IPS-20b (cell line): ENCODE data around the gene KCNJ13.
"Not testable (repeated sequence)": the region's sequence is repeated elsewhere in the genome, so short reads cannot be mapped to it uniquely, and the experiment has no call there.

Experiments
- H3K27ac ChIP-seq: one replicate; pipeline ENCODE4 v1.5.1; 2013; ENCODE audit warnings: low read length
- H3K27me3 ChIP-seq: 2 replicates; pipeline ENCODE4 v1.6.1; 2013; ENCODE audit warnings: mild to moderate bottlenecking, low read length, inconsistent platforms; ENCODE audit not compliant: insufficient read depth
- H3K36me3 ChIP-seq: 2 replicates; pipeline ENCODE4 v1.6.1; 2013; ENCODE audit warnings: low read depth, mild to moderate bottlenecking, inconsistent platforms, low read length, moderate library complexity; ENCODE audit not compliant: insufficient read depth
- H3K4me1 ChIP-seq: 2 replicates; pipeline ENCODE4 v1.6.1; 2013; ENCODE audit warnings: mild to moderate bottlenecking, control low read depth, inconsistent platforms, low read length, moderate library complexity; ENCODE audit not compliant: insufficient read depth
- H3K4me3 ChIP-seq: 2 replicates; pipeline ENCODE4 v1.5.1; 2013; ENCODE audit warnings: mild to moderate bottlenecking, low read length, inconsistent platforms
- H3K9ac ChIP-seq: 2 replicates; pipeline ENCODE4 v1.6.1; 2013; ENCODE audit warnings: low read depth, mild to moderate bottlenecking, inconsistent platforms, low read length, moderate library complexity
- H3K9me3 ChIP-seq: 2 replicates; pipeline ENCODE4 v1.6.1; 2013; ENCODE audit warnings: mild to moderate bottlenecking, low read depth, low read length, inconsistent platforms; ENCODE audit not compliant: insufficient read depth

Gene KCNJ13

DNA sequence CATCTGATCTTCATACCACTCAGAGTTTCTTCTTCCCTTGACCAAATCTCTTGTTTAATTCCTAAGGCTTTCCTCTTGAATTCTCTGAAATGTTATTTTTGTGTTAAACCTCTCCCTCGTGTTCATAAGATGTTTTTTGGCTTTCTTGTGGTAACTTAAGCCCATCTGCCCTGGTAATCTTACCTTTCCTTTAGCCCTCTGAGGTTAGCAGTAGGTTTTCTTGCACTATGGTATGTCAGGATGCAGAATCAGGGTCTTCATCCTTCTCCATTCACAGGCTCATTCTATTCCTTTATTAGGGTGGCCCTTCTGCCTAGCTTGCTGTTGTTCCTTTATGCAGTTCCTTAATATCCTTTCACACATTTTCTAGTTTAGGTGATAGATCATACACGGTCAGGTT is 55.1 kb downstream of the KCNJ13 start:
- Histone ChIP-seq H3K27ac (no peak overlapping the region), H3K4me1 (no peaks in the 10 kb centered on the region), H3K9me3 (no peaks in the 10 kb centered on the region), H3K9ac (no peak overlapping the region), H3K36me3 (peaks cover 25% of the 10 kb centered on the region; the same call in 1 of the 2 replicates), H3K27me3 (no peaks in the 10 kb centered on the region), H3K4me3 (no peak overlapping the region)

GRCh38 chr2:232720056-232720455 is 56.3 kb downstream of the KCNJ13 start:
- not testable (repeated sequence) for H3K27me3 ChIP-seq, H3K4me3 ChIP-seq, H3K9me3 ChIP-seq, H3K9ac ChIP-seq, H3K4me1 ChIP-seq, H3K27ac ChIP-seq
- peaks cover 19% of the 10 kb centered on the region; the same call in 1 of the 2 replicates for H3K36me3 ChIP-seq
